Lung (tissue), 12 donors: ENCODE data around the gene XXYLT1. TPM values are rescaled to one million over a fixed set of nuclear protein-coding genes. Genes with fewer than 3 reads are reported as not detected.
"Not testable (repeated sequence)": the region's sequence is repeated elsewhere in the genome, so short reads cannot be mapped to it uniquely, and the experiment has no call there.

Experiments used
- ATAC-seq: fragments of 200-7000 bp; cut with Tn5 transposase; one replicate; pipeline ENCODE4 v1.9.1; 2020; ENCODE audit warnings: moderate number of reproducible peaks; ENCODE audit not compliant: insufficient read depth, low FRiP score
- DNase-seq, 3 donors: peaks; one replicate each; pipeline ENCODE4 v3.0.0-alpha.2; 2013 to 2017
- H3K27ac ChIP-seq, 2 donors: one replicate each; pipeline ENCODE4 v1.5.1; 2013; ENCODE audit warnings: mild to moderate bottlenecking in 2 of 2, moderate library complexity in 2 of 2, control low read depth in 1 of 2, inconsistent platforms in 1 of 2, low read depth in 1 of 2, low read length in 1 of 2
- H3K27me3 ChIP-seq, 3 donors: one replicate each; pipeline ENCODE4 v1.5.1; 2013; ENCODE audit warnings: low read length in 2 of 3; ENCODE audit not compliant: control insufficient read depth in 3 of 3, insufficient read depth in 3 of 3
- H3K36me3 ChIP-seq, 4 donors: one replicate each; pipeline ENCODE4 v1.5.1; 2013; ENCODE audit warnings: low read length in 4 of 4, mild to moderate bottlenecking in 1 of 4, moderate library complexity in 1 of 4; ENCODE audit not compliant: control insufficient read depth in 4 of 4, insufficient read depth in 4 of 4
- H3K4me1 ChIP-seq, 5 donors: one replicate each; pipeline ENCODE4 v1.5.1; 2013; ENCODE audit warnings: low read length in 5 of 5, mild to moderate bottlenecking in 2 of 5, moderate library complexity in 1 of 5; ENCODE audit not compliant: control insufficient read depth in 5 of 5, insufficient read depth in 5 of 5
- H3K4me3 ChIP-seq: one replicate; pipeline ENCODE4 v1.5.1; 2013; ENCODE audit warnings: mild to moderate bottlenecking, control low read depth, moderate library complexity
- H3K9ac ChIP-seq, 2 donors: one replicate each; pipeline ENCODE4 v1.5.1; 2013; ENCODE audit warnings: low read length in 2 of 2, control low read depth in 1 of 2; ENCODE audit not compliant: insufficient read depth in 1 of 2
- H3K9me3 ChIP-seq, 4 donors: one replicate each; pipeline ENCODE4 v1.5.1; 2013; ENCODE audit warnings: low read length in 3 of 4, mild to moderate bottlenecking in 1 of 4, moderate library complexity in 1 of 4; ENCODE audit not compliant: control insufficient read depth in 4 of 4, insufficient read depth in 3 of 4
- WGBS, 2 donors: extraction: QIAGEN DNeasy Blood & Tissue Kit; methylation state at CpG; one replicate each; pipeline ENCODE4 v1.1.7; 2013; 5-methylcytosine and 5-hydroxymethylcytosine counted together
- polyA plus RNA-seq, 2 donors: library from polyadenylated mRNA; stranded (reverse); fragments of 200-250 nt; gene quantifications; one replicate each; pipeline ENCODE4 v1.2.1, GENCODE V29; 2013
- total RNA-seq, 2 donors: library from RNA; depleted of rRNA in 1 of 2; stranded (reverse); fragments of >200 nt in 1 of 2; gene quantifications; one replicate each; pipeline ENCODE4 v1.2.1, GENCODE V29; 2014 to 2021
- TF ChIP-seq, protein P1 (sequence below): IDR thresholded peaks from 2 replicates; pipeline ENCODE4 v1.5.1; 2012; ENCODE audit warnings: mild to moderate bottlenecking; ENCODE audit errors: control extremely low read depth, extremely low read depth
- donor health status: control.
- donor health status: control.
- donor health status: Bipolar disorder and iron deficiency.
- donor health status: healthy.
- donor health status: DM: yes; HTN: yes; CAD: no.

The XXYLT1 gene
- total and polyA plus RNA-seq, 4 donors, result 4.7 to 15.4 (median 11.4) TPM

DNA sequence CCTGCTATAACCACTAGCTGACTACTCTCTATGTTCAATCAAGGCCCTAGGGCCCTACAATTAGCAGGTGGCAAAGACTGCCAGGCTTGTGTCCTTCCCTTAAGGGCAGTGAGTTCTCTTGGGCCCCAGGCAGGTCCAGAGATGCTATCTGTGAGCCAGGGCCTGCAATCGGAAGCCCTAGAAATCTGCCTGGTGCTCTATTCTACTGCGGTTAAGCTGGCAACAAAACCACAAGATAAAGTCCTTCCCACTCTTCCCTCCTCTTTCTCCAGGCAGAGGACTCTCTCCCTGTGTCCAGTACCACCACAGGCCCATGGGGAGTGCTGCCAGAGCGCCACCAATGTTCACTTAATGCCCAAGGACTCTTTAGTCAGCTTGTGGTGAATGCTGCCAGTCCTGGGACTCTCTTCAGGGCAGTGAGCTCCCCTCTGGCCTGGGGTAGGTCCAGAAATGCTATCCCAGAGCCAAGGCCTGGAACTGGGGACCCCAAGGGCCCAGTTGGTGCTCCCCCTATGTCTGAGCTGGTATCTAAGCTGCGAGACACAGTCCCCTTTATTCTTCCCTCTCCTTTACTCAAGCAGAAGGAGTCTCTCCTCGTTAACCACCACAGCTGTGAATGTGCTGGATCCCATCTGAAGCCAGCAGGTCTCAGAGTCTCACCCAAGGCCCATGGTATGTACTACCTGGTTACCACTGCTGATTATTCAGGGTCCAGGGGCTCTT is 34.7 kb downstream of the XXYLT1 start:
- ATAC-seq (no peak), DNase-seq (no peak)
- TF ChIP-seq, protein P1, sequence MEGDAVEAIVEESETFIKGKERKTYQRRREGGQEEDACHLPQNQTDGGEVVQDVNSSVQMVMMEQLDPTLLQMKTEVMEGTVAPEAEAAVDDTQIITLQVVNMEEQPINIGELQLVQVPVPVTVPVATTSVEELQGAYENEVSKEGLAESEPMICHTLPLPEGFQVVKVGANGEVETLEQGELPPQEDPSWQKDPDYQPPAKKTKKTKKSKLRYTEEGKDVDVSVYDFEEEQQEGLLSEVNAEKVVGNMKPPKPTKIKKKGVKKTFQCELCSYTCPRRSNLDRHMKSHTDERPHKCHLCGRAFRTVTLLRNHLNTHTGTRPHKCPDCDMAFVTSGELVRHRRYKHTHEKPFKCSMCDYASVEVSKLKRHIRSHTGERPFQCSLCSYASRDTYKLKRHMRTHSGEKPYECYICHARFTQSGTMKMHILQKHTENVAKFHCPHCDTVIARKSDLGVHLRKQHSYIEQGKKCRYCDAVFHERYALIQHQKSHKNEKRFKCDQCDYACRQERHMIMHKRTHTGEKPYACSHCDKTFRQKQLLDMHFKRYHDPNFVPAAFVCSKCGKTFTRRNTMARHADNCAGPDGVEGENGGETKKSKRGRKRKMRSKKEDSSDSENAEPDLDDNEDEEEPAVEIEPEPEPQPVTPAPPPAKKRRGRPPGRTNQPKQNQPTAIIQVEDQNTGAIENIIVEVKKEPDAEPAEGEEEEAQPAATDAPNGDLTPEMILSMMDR, result no peak
- Histone ChIP-seq H3K9me3 (peaks cover 0 to 2% (median 0%) of the 10 kb centered on the region in 4 donors), H3K27ac (no peak overlapping the region), H3K9ac (no peak overlapping the region), H3K27me3 (no peaks in the 10 kb centered on the region), H3K36me3 (peaks cover 0 to 3% (median 0%) of the 10 kb centered on the region in 4 donors), H3K4me3 (no peak overlapping the region), H3K4me1 (peaks cover 0 to 24% (median 3%) of the 10 kb centered on the region in 5 donors)
- 96% methylated on average over 5 of the region's 5 CpGs for WGBS, 2 donors

DNA sequence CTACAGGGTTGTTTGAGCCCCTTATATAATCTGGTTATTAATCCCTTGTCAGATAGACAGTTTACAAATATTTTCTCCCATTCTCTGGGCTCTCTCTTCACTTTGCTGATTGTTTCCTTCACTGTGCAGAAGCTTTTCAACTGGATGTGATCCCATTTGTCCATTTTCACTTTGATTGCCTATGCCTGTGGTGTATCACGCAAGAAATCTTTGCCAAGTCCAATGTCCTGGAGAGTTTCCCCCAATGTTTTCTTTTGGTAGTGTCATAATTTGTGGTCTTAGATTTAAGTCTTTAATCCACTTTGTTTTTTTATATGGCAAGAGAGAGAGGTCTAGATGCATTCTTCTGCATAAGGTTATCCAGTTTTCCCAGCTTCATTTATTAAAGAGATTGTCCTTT is 40.7 kb downstream of the XXYLT1 start:
- no peak for ATAC-seq

DNA sequence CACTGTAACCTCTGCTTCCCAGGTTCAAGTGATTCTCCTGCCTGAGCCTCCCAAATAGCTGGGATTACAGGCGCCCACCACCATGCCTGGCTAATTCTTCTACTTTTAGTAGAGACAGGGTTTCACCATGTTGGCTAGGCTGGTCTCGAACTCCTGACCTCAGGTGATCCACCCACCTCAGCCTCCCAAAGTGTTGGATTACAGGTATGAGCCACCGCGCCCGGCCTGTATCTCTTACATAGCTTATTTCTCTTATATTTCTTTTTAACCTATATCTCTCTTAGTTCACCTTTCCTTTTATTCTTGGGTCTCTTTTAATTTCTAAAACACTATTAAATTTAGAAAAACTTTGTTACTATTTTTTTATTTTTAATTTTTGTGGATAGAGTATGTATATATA is 42.1 kb downstream of the XXYLT1 start:
- not testable (repeated sequence) for H3K4me1 ChIP-seq, H3K36me3 ChIP-seq, H3K9ac ChIP-seq, H3K27ac ChIP-seq, H3K9me3 ChIP-seq, DNase-seq, ATAC-seq, H3K4me3 ChIP-seq, H3K27me3 ChIP-seq
- 96 to 98% methylated on average over 5 of the region's 5 CpGs for WGBS, 2 donors

More for the DNA sequence above, 40.7 kb downstream of the XXYLT1 start:
- Histone ChIP-seq H3K4me3 (no peak overlapping the region), H3K27me3 (no peaks in the 10 kb centered on the region), H3K9me3 (no peaks in the 10 kb centered on the region), H3K36me3 (peaks cover 0 to 2% (median 0%) of the 10 kb centered on the region in 4 donors), H3K9ac (no peak overlapping the region), H3K4me1 (peaks cover 0 to 2% (median 0%) of the 10 kb centered on the region in 5 donors), H3K27ac (no peak overlapping the region)
- no peak for DNase-seq
- TF ChIP-seq, protein P1, result no peak
- 99 to 100% methylated on average over 1 of the region's 1 CpG for WGBS, 2 donors

DNA sequence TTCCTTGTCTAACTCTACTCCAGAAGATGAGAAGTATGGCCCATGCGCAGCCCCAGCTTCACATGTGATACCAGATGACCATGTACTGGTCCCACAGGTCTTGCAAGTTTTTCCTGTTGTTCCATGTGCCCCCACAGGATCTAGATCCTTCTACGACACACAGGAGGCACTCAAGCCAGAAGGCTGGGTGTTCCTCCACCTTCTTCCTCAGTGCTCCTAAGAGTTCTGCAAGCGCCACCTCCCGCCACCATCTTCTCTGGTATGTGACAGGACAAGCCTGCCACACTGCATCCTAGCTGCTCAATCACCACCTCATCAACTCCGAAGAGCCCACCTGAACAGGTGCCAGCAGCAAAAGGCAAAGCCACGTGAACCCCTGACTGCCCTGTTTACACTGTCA is 43.1 kb downstream of the XXYLT1 start:
- ATAC-seq, result no peak
- no peaks in the 10 kb centered on the region for H3K27me3 ChIP-seq
- H3K36me3 ChIP-seq, result peaks cover 0 to 2% (median 0%) of the 10 kb centered on the region in 4 donors
- H3K9ac ChIP-seq, result no peak overlapping the region
- H3K4me1 ChIP-seq, result peaks cover 0 to 6% (median 3%) of the 10 kb centered on the region in 5 donors
- no peak for DNase-seq
- 85 to 88% methylated on average over 6 of the region's 6 CpGs for WGBS, 2 donors
- no peak overlapping the region for H3K27ac ChIP-seq
- TF ChIP-seq, protein P1, result no peak
- peaks cover 0 to 2% (median 0%) of the 10 kb centered on the region in 4 donors for H3K9me3 ChIP-seq
- H3K4me3 ChIP-seq, result no peak overlapping the region
